GM12872 (cell line): Measurements from ENCODE around the gene RSPRY1.

Experiments
- TF ChIP-seq, protein P1 (sequence below): IDR thresholded peaks from 3 replicates; pipeline ENCODE4 v1.5.1; 2011; ENCODE audit warnings: low read depth, mild to moderate bottlenecking, low read length, moderate library complexity; ENCODE audit not compliant: insufficient read depth

RSPRY1 gene

DNA sequence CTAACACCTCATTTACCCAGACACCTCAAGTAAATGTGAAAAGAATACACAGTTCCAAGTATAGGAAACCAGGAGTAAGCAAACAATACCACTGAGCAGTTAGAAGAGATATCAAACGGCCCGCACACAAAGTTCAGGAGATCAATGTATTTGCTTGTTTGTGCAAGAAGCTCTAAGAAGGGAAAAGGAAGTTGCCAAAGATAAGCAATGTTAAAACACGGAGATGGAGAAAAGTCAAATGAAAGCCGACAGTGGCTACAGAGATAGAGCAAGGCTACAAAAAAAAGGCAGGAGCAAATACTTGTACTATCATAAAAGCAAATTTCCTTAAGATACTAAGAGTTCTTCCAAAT is 29.8 kb upstream of the RSPRY1 start:
- TF ChIP-seq, protein P1, sequence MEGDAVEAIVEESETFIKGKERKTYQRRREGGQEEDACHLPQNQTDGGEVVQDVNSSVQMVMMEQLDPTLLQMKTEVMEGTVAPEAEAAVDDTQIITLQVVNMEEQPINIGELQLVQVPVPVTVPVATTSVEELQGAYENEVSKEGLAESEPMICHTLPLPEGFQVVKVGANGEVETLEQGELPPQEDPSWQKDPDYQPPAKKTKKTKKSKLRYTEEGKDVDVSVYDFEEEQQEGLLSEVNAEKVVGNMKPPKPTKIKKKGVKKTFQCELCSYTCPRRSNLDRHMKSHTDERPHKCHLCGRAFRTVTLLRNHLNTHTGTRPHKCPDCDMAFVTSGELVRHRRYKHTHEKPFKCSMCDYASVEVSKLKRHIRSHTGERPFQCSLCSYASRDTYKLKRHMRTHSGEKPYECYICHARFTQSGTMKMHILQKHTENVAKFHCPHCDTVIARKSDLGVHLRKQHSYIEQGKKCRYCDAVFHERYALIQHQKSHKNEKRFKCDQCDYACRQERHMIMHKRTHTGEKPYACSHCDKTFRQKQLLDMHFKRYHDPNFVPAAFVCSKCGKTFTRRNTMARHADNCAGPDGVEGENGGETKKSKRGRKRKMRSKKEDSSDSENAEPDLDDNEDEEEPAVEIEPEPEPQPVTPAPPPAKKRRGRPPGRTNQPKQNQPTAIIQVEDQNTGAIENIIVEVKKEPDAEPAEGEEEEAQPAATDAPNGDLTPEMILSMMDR, result no peak

GRCh38 chr16:57157533-57157932 is 28.6 kb upstream of the RSPRY1 start:
- TF ChIP-seq, protein P1, result no peak

DNA sequence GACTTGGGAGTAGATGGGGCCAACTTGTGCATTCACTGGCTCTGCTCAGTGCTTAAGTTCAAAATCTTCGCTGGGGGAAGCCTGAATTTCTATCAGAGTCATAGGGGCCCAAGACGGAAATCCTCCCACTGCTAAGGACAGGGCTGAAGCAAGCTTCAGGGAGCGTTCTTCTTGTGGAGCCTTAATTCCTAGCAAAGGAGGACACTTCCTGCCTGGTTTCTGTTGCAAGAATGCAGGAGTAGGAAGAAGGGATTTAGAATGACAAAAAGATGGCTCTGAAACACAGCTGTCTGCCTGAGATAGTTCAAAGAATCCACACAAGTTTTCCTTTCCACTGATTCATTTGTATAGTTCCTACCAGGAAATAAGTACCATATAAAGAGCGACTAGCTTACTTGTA is 26.7 kb upstream of the RSPRY1 start:
- TF ChIP-seq, protein P1, result no peak

GRCh38 chr16:57163842-57164241 is 22.3 kb upstream of the RSPRY1 start:
- TF ChIP-seq, protein P1, result no peak

- TF ChIP-seq, protein P1, result no peak
These were observed 20.6 kb upstream of the RSPRY1 start for GRCh38 chr16:57165483-57165882.

- TF ChIP-seq, protein P1, result no peak
These were observed 20.2 kb upstream of the RSPRY1 start for GRCh38 chr16:57165938-57166337.

DNA sequence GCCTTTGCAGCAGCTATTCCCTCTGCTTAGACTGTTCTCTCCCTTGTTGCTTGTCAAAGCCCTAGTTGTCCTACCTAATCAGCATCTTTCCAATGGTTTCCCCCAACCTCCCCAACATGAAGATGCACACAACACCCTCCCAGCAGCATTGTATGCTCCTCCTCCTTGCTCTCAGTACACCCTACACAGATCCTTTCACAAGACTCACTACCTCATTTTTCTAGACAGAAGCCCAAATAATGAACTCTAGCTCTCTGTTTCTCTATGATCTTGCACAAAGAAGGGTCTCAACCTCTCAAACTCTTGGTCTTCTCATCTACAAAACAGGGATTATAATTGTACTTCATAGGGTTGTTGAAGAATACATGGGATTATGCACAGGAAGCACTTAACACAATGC is 19.7 kb upstream of the RSPRY1 start:
- TF ChIP-seq, protein P1, result no peak

DNA sequence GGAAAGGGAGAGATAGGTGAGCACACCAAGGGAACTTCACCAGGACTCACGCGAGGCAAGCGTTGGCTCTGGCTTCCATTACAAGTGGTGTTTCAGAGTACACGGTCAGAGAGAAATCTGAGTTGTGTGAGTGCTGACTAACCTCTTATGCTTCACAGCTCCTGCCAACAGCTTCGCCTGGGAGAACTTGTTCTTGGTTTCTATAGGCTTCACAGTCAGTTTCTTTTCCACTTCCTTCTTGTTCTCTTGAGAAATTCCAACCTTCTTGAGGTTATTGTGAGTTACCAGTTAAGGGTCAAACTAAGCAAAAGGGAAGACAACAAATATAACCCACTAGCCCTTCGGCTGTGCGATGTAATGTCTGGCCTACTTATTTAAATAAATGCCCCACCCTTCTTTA is 19.2 kb upstream of the RSPRY1 start:
- TF ChIP-seq, protein P1, result no peak
